NCI-H446 treated with DMSO at 0.1 percent for 48 hours (cell line): Measurements from ENCODE around the gene CCDC150.
"Not testable (repeated sequence)": the region's sequence is repeated elsewhere in the genome, so short reads cannot be mapped to it uniquely, and the experiment has no call there.

ENCODE experiments used
- DNase-seq: peaks from one replicate; lab custom pipeline; 2025; lab: John Stamatoyannopoulos, UW

Gene CCDC150

DNA sequence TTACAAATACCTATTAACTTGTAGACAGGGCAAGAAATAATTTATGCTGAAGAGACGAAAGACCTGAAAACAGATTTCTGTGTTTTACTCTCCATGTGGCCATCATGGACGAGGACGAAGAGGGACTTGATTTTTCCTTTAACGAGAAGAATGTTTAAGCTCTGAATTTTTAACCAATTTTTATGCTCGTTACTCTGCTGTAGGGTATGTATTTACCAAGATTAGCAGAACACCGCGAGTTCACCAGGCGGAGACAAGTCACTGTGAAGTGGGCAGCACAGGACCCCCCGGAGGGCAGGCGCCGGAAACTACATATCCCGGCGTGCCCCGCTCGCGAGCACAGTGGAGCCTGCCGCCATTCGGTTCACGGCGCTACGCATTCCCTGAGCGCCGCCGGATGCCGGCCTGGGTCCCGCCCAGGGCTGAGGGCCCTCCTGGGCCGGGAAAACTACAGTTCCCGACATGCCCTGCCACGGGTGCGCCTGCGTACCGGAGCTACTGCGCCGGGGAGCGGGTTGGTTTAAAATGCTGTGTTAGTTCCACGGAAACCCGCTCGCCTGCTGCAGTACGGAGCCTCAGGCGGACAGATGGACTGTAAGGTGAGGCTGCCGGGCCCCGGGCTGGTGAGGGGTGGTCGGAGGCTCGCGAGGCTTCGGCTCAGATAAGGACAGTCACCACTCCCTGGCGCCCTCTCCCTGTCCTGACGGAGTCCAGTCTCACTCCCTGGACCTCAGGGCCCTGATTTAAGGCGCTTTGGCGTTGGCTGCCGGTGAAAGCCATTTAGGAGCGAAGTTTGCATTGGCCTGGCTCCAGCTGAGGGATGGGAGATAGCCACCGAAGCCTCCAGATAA is at the start of gene CCDC150:
Gene CCDC150, plus strand, starts transcription at position 536 of the 851 bp plus-strand sequence. Its CDS starts 52 bp downstream, at position 588.
- peak; percentile 90 for DNase-seq

DNA sequence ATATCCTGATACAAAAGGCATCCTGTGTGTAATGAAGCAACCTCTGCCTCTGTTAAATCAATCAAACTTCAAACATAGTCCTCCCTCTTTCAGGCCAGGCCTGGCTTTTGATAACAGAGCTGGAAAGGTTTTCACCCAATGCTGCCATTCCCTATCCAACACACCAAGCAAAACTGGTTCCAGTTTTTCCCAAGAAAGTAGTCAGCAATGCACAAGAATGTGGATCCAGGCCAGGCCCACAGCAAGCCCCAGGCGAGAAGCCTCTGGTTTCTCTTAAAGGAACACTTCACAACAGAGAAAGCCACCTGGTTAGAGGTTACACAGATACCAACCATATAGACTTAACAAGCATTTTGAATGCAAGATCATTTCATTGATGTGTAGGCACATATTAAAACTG is 49.2 kb upstream of the CCDC150 start:
- no peak for DNase-seq

- DNase-seq = no peak
Observed at GRCh38 chr2:196591004-196591403, 48.5 kb upstream of the CCDC150 start.

DNA sequence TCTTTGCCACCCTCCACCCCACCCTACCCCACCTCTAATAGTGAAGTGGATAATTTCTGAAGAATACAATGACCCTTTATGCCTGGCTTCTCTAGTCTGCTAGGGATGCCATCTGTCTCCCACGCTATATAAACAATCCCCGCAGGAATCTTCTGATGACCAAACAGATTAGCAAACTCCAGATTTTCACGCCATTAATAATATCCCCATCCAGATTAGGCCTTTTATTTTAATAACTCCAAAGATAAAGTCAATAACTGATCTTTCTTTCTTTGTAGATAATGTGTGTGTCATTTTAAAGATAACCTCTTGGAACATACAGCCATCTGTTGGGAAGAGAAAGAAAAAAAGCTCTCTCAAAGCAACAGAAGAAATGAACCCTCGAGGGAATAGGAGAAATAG is 47.9 kb upstream of the CCDC150 start:
- DNase-seq = peak; percentile 25

DNA sequence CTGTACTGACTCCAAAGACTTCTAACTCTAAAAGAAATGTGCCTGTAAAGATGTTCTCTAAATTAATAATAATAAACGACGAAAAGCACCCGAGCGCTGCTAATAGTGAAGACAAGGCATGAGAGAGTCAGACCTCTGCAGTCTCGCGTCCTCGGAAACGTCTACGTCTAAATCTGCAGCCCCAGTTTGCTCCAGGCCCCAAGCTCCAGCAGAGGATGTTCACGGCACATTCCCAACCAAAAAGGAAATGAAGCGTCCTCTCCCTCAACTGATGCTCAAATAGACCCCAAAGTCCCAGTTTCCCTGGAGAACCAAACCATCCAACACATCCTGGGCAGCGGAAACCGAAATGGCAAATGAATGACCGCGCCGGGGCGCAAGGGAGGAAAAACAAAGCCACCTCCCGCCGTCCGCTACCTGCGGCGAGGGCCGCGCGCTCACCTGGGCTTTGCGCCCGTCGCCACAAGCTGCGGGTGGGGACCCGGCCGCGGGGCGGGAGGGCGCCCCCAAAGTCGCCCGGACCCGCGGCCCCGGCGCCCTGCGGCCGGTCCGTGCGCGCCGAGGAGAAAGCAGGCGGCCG is 47.1 kb upstream of the CCDC150 start:
- peak; percentile 34 for DNase-seq

- DNase-seq = peak; percentile 38
Observed at GRCh38 chr2:196592911-196593881, 46.3 kb upstream of the CCDC150 start, which contains the start of gene HECW2. Gene HECW2, minus strand, starts transcription at chr2:196593554.

DNA sequence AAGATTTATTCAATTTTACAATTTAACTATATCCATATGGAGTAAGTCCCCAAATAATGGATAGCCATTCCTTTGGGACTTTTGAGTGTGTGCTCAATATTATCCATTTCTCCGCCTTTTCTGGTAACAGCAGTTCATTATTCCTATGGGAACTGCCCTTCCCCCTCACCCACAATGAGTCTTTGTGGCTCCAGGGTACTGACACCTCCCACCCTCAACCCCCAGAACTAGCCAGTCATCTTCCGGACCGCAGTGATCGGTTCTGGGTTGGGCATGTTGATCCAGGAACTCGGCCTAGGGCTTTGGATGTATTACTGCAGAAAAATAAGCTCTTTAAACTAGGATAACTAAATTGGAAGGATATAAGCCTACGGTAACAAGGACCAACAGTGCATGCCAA is 45.4 kb upstream of the CCDC150 start:
- no peak for DNase-seq

GRCh38 chr2:196597531-196597930 is 42.0 kb upstream of the CCDC150 start:
- DNase-seq = no peak

- no peak for DNase-seq
Observed at GRCh38 chr2:196598412-196598811, 41.1 kb upstream of the CCDC150 start.

DNA sequence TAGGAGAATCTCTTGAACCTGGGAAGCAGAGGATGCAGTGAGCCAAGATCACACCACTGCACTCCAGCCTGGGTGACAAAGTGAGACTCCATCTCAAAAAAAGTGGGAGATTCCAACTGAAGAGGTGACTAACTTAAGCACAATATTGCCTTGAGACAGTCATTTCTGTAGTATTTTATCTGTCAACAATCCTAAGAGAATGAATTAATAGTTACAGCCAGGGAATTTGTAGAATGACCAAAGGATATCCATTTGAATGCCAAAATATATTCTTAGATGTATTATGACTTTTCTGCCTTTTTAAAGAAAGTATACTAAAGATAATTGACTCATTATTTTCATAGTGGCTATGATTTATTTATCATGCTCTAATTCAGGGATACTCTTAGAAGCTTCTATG is 40.7 kb upstream of the CCDC150 start:
- DNase-seq = no peak

- no peak for DNase-seq
Observed at GRCh38 chr2:196601430-196602306, 37.8 kb upstream of the CCDC150 start.

DNA sequence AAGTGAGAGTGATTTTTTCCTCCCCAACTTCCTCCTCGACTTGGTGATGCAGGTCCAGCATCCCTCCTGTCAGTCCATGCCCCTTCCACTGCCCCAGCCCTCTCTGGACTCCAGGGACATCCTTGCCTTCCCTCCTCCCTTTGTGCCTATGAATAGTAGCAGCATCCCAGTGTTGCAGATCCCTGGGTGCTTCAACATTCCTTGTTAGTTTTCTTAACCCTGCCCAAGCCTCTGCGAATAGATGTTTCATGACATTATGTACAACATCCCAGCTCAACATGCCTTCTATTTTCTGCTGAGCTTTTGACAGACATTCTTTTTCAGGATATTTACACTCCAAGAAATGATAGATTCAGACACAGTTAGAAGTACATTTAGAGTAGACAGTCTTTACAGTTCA is 35.3 kb upstream of the CCDC150 start:
- DNase-seq = no peak

DNA sequence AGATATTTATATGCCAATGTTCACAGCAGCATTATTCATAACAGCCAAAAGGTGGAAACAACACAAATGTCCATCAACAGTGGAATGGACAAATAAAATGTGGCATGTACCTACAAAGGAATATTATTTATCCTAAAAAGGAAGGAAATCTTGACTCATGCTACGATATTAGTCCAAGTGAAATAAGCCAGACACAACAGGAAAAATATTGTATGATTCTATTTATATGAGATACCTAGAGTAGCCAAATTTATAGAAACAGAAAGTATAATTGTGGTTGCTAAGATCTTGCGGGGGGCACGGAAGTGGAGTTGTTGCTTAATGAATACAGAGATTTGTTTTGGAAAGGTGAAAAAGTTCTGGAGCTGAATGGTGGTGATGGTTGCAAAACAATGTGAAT is 33.0 kb upstream of the CCDC150 start:
- no peak for DNase-seq

GRCh38 chr2:196607073-196607472 is 32.4 kb upstream of the CCDC150 start:
- DNase-seq = no peak

DNA sequence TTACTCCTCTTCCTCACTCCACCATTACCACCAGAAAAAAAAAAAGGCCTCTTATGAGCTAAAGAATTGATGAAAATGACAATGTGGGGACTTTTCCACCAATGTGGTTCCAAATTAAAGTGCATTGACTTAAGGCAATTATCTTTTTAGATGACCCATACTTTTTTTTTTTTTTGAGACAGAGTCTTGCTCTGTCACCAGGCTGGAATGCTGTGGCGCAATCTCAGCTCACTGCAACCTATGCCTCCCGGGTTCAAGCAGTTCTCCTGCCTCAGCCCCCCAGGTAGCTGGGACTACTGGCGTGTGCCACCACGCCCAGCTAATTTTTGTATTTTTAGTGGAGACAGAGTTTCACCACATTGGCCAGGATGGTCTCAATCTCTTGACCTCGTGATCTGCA is 31.6 kb upstream of the CCDC150 start:
- not testable (repeated sequence) for DNase-seq

DNA sequence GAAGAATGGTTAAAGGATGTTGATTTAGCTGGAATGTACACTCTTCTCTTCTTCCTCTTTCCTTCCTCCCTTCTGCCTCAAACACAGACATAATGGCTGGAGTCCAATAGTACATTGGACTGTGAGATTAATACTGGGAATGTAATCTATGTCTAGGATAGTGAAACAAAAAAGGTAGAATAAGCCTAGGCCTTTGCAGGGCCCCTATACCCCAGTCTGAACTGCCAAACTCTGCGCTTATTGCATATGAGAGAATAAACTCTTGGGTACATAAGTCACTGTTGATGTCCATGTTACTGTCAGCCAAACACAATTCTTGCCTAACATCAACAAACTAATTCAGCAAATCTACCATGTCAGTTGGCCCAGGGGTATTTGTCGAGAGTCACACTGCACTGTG is 29.7 kb upstream of the CCDC150 start:
- DNase-seq = no peak

DNA sequence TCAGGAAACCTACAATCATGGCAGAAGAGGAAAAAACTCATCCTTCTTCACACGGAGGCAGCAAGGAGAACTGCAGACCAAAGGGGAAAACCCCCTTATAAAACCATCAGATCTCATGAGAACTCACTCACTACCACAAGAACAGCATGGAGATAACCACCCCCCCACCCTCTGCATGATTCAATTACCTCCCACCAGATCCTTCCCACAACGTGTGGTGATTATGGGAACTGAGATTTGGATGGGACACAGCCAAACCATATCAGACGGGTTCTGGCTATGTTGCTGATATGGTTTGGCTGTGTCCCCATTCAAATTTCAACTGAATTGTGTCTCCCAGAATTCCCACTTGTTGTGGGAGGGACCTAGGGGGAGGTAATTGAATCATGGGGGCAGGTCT is 28.7 kb upstream of the CCDC150 start:
- no peak for DNase-seq

- DNase-seq = no peak
Observed at GRCh38 chr2:196613302-196613701, 26.2 kb upstream of the CCDC150 start.

DNA sequence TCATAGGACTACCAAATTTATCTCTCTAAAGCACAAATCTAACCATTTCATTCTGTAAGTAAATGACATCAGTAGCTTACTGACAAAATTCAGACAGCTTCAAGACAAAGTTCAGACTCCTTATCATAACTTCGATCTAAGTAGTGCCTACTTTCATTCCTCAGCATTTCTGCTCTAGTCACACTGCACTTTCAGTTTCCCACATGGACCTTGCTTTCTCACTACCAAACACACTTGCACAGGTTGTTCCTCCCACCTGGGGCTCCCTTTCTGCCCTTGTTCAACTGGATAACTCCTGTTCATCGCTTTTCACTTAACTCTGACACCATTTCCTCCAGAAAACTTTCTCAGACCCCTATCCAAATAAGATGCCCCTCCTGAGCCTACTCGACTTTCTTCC is 22.1 kb upstream of the CCDC150 start:
- no peak for DNase-seq

- DNase-seq = no peak
Observed at GRCh38 chr2:196618661-196619060, 20.9 kb upstream of the CCDC150 start.

DNA sequence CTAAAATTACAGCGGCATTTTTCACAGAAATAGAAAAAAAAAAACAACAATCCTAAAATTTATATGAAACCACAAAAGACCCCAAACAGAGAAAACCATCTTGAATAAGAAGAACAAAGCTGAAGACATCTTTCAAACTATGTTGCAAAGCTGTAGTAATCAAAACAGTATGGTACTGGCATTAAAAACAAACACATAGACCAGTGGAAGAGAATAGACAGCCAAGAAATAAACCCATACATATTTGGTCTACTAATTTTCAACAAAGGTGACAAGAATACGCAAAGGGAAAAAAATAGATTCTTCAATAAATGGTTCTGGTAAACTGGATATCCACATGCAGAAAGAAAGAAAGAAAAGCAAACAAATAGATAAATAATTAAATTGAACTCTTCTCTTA is 9.0 kb upstream of the CCDC150 start:
- no peak for DNase-seq
